HG02588 (cell line): ENCODE data around the gene GOLGA7B.

Experiments used
- ATAC-seq: cut with Tn5 transposase; IDR thresholded peaks from one replicate; pipeline ENCODE4 v1.9.1; 2021; ENCODE audit warnings: mild to moderate bottlenecking, moderate library complexity; ENCODE audit not compliant: unreplicated experiment

The GOLGA7B gene

DNA sequence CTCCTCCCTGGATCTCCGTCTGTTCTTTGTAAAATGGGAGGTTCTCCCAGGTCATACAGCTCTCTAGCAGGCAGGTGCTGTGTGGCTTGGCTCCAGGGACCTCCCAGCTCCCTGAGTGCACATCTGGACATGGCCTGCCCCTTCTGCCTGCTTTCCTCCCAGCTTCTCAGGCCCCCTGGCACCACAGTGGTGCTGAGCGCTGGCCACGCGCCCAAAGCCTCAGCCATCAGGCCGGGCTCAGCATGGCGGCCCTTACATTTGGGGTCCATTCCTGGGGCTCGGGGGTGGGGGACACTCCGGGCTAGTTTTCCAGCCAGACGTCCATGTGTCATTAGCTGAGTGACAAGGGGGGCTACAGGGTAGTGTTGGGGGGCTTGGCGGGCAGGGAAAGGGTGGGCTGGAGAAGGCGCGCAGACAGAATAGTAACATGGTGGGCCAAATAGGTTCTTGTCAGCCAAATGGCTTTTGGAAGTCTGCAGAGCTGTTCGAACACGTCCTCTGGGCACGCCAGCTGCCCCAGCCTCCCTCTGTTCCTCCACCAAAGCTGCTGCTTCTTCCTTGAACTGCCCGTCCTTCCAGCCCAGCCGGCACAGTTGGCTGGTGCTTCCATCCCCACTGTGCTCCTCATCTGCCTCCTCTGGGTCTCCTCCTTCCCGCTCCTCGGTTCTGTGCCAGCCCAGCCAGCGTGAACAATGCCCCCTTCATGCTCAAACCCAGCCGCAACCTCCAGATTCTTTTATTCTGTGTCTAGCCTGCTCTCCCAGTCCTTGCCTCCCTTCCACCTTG lies 65.9 kb downstream of the GOLGA7B start:
- ATAC-seq, result no peak

- no peak for ATAC-seq
These were observed 66.9 kb downstream of the GOLGA7B start for GRCh38 chr10:97916586-97916985.

DNA sequence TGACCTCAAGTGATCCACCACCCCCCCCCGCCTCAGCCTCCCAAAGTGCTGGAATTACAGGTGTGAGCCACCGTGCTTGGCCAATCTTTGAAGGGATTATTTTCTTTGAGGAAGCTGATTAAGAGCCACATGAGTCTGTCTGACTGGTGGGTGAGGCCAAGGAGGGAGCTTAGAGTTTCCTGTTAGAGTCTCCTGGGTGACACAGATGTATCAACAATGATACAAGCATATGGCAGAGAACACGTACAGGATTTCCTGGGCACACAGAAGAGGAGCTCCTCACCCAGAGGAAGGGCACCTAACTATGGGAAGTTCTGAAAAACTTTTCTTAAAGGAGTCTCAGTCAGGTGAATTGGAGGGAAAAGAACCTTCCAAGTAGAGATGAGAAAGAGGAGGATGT lies 69.4 kb downstream of the GOLGA7B start:
- ATAC-seq, result no peak

DNA sequence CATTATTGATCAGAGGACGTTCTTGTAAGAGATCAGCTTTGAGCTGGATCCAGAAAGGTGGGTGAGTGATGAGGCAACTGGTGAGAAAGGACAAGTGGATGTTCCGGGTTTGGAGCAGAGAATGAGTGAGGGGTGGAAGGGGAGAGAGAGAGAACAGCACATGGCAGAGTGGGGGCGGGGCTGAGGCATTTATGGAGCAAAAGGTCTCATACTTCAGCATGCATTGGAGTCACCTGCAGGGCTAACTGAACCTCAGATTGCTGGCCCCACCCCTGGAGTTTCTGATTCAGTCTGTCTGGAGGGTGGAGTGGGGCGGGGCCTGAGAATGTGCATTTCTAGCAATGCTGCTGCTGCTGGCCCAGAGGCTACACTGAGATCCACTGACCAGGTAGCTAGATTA lies 71.2 kb downstream of the GOLGA7B start:
- ATAC-seq, result no peak
